Endothelial cell of umbilical vein (primary cell): ENCODE measurements around the gene NRDC. TPM values are rescaled to one million over a fixed set of nuclear protein-coding genes. Genes with fewer than 3 reads are reported as not detected.

Experiments
- BruUV-seq: library from RNA; stranded (reverse); fragments of 400-500 nt; replicated peaks from 2 replicates; lab custom pipeline; 2021; lab: Mats Ljungman, UMichigan
- CTCF ChIA-PET: fragments of 300-600, 350-600 bp; sonication (Branson Sonifier 250); formaldehyde crosslinking; loops from one replicate; lab custom pipeline; 2021; ENCODE audit warnings: antibody characterized with exemption, inconsistent platforms; lab: Charles Lee
- POLR2A ChIA-PET: fragments of 300-600, 350-600 bp; sonication (Branson Sonifier 250); formaldehyde crosslinking; loops from one replicate; lab custom pipeline; 2021; ENCODE audit warnings: antibody characterized with exemption, inconsistent platforms; lab: Charles Lee
- DNase-seq: peaks from one replicate; pipeline ENCODE4 v3.0.0-alpha.2; 2011; ENCODE audit warnings: low read depth, low spot score
- FAIRE-seq: peaks from 2 replicates; lab custom pipeline; 2011; peaks lifted over from hg19 to GRCh38; lab: Jason Lieb, UNC
- H2AFZ ChIP-seq: 2 replicates; pipeline ENCODE4 v1.6.0; 2012; ENCODE audit warnings: low read depth, low read length, control low read depth, inconsistent platforms
- H3K27ac ChIP-seq: 2 replicates; pipeline ENCODE4 v1.5.1; 2011; ENCODE audit warnings: low read depth, mild to moderate bottlenecking, control low read depth, low read length, moderate library complexity; ENCODE audit not compliant: insufficient read depth
- H3K27me3 ChIP-seq, 2 experiments: 2 replicates each; pipeline versions ENCODE4 v1.6.0 to v1.6.1; 2011; ENCODE audit warnings: low read length in 2 of 2, mixed read lengths in 1 of 2; ENCODE audit not compliant: control insufficient read depth in 2 of 2, insufficient read depth in 2 of 2
- H3K36me3 ChIP-seq, 2 experiments: 2 replicates in 1 of 2; 3 replicates in 1 of 2; pipeline ENCODE4 v1.5.1; 2011; ENCODE audit warnings: low read length in 2 of 2, mild to moderate bottlenecking in 1 of 2, moderate library complexity in 1 of 2; ENCODE audit not compliant: control insufficient read depth in 2 of 2, insufficient read depth in 2 of 2; ENCODE audit errors: extremely low read depth in 1 of 2
- H3K4me1 ChIP-seq: 3 replicates; pipeline ENCODE4 v1.5.1; 2011; ENCODE audit warnings: mild to moderate bottlenecking, low read length; ENCODE audit not compliant: control insufficient read depth, insufficient read depth; ENCODE audit errors: extremely low read depth
- H3K4me2 ChIP-seq: 2 replicates; pipeline ENCODE4 v1.6.1; 2011; ENCODE audit warnings: low read length, control low read depth, mixed read lengths; ENCODE audit not compliant: insufficient read depth
- H3K4me3 ChIP-seq, 3 experiments: fragments of 200-600 bp in 1 of 3; sonication (generic), shearing (Covaris generic) in 1 of 3; replicated peaks in 1 of 3; 2 replicates each; pipeline ENCODE4 v1.5.1; 2011 to 2016; ENCODE audit warnings: control low read depth in 3 of 3, low read length in 3 of 3, mild to moderate bottlenecking in 2 of 3, inconsistent platforms in 1 of 3, low read depth in 1 of 3, moderate library complexity in 1 of 3; ENCODE audit not compliant: insufficient read depth in 1 of 3
- H3K79me2 ChIP-seq: 2 replicates; pipeline ENCODE4 v1.6.0; 2012; ENCODE audit warnings: low read length, inconsistent platforms; ENCODE audit not compliant: control insufficient read depth, insufficient read depth
- H3K9ac ChIP-seq: replicated peaks from 2 replicates; pipeline ENCODE3; 2011; ENCODE audit warnings: low read length, control low read depth; ENCODE audit not compliant: insufficient read depth; ENCODE audit errors: extremely low read depth
- H3K9me1 ChIP-seq: replicated peaks from 3 replicates; pipeline ENCODE4 v1.6.0; 2011; ENCODE audit warnings: mild to moderate bottlenecking, low read length; ENCODE audit not compliant: control insufficient read depth, insufficient read depth; ENCODE audit errors: extremely low read depth
- H3K9me3 ChIP-seq: replicated peaks from 2 replicates; pipeline ENCODE4 v1.5.1; 2012; ENCODE audit warnings: low read length, inconsistent platforms; ENCODE audit not compliant: control insufficient read depth, insufficient read depth
- H4K20me1 ChIP-seq: replicated peaks from 2 replicates; pipeline ENCODE3; 2011; ENCODE audit warnings: mild to moderate bottlenecking, low read length; ENCODE audit not compliant: control insufficient read depth, insufficient read depth; ENCODE audit errors: extremely low read depth
- EZH2 ChIP-seq: IDR thresholded peaks from 2 replicates; pipeline ENCODE4 v1.6.1; 2012; ENCODE audit warnings: borderline replicate concordance, low read depth, mild to moderate bottlenecking, moderate library complexity, low read length, inconsistent platforms; ENCODE audit not compliant: severe bottlenecking
- FOS ChIP-seq: IDR thresholded peaks from 2 replicates; pipeline ENCODE4 v1.6.1; 2011; ENCODE audit warnings: mild to moderate bottlenecking, low read length, moderate library complexity, borderline replicate concordance; ENCODE audit not compliant: insufficient read depth
- GATA2 ChIP-seq: IDR thresholded peaks from 2 replicates; pipeline ENCODE4 v1.7.0; 2011; ENCODE audit warnings: low read depth, mild to moderate bottlenecking, moderate library complexity, mixed read lengths, low read length; ENCODE audit not compliant: insufficient read length, insufficient read depth
- JUN ChIP-seq: IDR thresholded peaks from 2 replicates; pipeline ENCODE4 v1.6.1; 2011; ENCODE audit warnings: borderline replicate concordance, low read depth; ENCODE audit not compliant: insufficient read length, insufficient read depth
- MYC ChIP-seq: IDR thresholded peaks from one replicate; pipeline ENCODE4 v1.6.1; 2011; ENCODE audit warnings: mild to moderate bottlenecking, low read depth, low read length
- POLR2A ChIP-seq: IDR thresholded peaks from 2 replicates; pipeline ENCODE4 v1.6.1; 2012; ENCODE audit warnings: low read depth, mild to moderate bottlenecking, control low read depth, low read length
- POLR2AphosphoS5 ChIP-seq: IDR thresholded peaks from 2 replicates; pipeline ENCODE4 v1.6.1; 2012; ENCODE audit warnings: low read depth, mild to moderate bottlenecking, control low read depth, low read length, moderate library complexity; ENCODE audit not compliant: insufficient read depth
- dilution Hi-C: fragments of 300-500 bp; cut with MboI; formaldehyde crosslinking; loops from one replicate; pipeline ENCODE4 v1.15.0; 2019; ENCODE audit warnings: low sequenced_read_pairs; ENCODE audit not compliant: extremely low pct_ligation_motif_present
- intact Hi-C: fragments of 100-400 bp; cut with micrococcal nuclease; formaldehyde crosslinking; loops from one replicate; pipeline ENCODE4 v1.10.0; 2022
- polyA plus RNA-seq, 4 experiments: library from polyadenylated mRNA; depleted of rRNA in 3 of 4; stranded (reverse) in 3 of 4; unstranded in 1 of 4; fragments of >200 nt; gene quantifications; 2 replicates each; pipeline versions ENCODE4 v1.2.1 to v1.2.3, GENCODE V29; 2011 to 2012; ENCODE audit warnings: missing spikeins in 1 of 4
- total RNA-seq: library from RNA; stranded (reverse); gene quantifications from 2 replicates; pipeline ENCODE4 v1.2.3, GENCODE V29; 2021
- TF ChIP-seq, protein P1 (sequence below): IDR thresholded peaks from 2 replicates; pipeline ENCODE4 v1.6.1; 2011; ENCODE audit not compliant: insufficient read depth, insufficient read length
- TF ChIP-seq, protein P2 (sequence below), 2 donors: IDR thresholded peaks; 1 replicate in 1 of 2; 2 replicates in 1 of 2; pipeline ENCODE4 v1.5.1; 2011; ENCODE audit warnings: low read length in 2 of 2, mild to moderate bottlenecking in 2 of 2, moderate library complexity in 2 of 2, control low read depth in 1 of 2, inconsistent platforms in 1 of 2, low read depth in 1 of 2; ENCODE audit not compliant: insufficient read depth in 1 of 2; ENCODE audit errors: extremely low read depth in 1 of 2

The NRDC gene
- total and polyA plus RNA-seq, 2 donors (not counting 3 experiments of a cell fraction or from before 2014, with no cell fraction given): 41.8 to 146 TPM

DNA sequence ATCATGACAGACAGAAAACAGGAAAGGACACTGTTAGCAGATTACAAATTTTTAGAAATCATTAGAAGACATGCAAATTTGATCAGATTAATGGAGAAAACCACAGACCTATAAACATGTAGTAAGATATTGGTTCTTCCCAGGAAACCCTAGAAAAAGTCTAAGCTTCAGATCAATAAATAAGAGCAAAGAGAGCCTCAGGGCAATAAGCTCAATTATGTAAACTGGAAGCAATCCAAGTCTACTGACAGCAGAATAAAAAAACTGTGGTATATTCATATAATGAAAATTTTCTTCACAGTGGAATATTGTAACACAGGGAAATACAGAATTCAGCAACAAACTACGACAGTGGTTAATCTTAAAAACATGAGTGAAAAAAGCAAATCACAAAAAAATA lies 36.3 kb downstream of the NRDC start:
- no peak overlapping the region for H3K9ac ChIP-seq
- no peak for TF ChIP-seq MYC
- TF ChIP-seq POLR2AphosphoS5: no peak
- TF ChIP-seq GATA2: no peak
- TF ChIP-seq POLR2A: no peak
- no TSS peak for BruUV-seq
- DNase-seq (no peak), FAIRE-seq (no peak)
- intact Hi-C loops (no loop called here), dilution Hi-C loops (no loop called here)
- H3K27ac ChIP-seq: no peak overlapping the region
- H4K20me1 ChIP-seq: peaks cover 2% of the 10 kb centered on the region
- H3K4me2 ChIP-seq: no peak overlapping the region
- H3K36me3 ChIP-seq: no peaks in the 10 kb centered on the region
- no peaks in the 10 kb centered on the region for H3K9me1 ChIP-seq
- no peaks in the 10 kb centered on the region for H3K9me3 ChIP-seq
- H3K4me3 ChIP-seq: no peak overlapping the region
- H3K79me2 ChIP-seq: peaks cover 11% of the 10 kb centered on the region
- POLR2A ChIA-PET: no interaction called here
- H3K4me1 ChIP-seq: no peaks in the 10 kb centered on the region
- CTCF ChIA-PET: interaction anchor here (0.8 to 1.0 kb wide), 2 partner anchors 10 to 121 kb away, joined by 3 to 4 read pairs; no protein-coding TSS in a partner anchor
- H3K27me3 ChIP-seq: no peaks in the 10 kb centered on the region
- no peak overlapping the region for H2AFZ ChIP-seq

DNA sequence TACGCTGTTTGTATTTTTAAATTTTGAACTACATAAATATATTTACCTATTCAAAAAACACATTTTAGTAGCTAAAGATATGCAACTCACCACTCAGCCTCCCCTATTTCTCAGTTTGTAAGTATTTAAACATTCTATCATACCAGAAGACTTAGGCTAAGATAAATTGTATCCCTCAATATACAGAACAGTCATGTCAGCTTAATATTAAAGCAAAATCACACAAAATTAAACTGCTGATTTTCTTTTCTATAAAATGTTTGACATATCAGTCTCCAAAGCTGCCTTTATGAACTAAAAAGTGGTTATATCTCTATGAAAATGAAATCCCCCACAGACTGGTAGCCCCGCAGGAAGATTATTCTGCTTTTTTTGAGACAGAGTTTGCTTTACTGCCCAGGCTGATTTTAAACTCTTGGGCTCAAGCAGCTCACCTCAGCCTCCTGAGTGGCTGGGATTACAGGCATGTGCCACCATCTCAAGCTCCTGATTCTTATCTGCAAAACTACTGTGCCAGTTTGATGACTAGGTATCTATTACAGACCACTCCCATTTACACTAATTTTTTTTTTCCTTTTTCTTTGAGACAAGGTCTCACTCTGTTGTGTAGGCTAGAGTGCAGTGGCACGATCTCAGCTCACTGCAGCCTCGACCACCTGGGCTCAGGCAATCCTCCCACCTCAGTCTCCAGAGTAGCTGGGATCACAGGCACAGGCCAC lies 37.6 kb downstream of the NRDC start:
- TF ChIP-seq POLR2AphosphoS5 (no peak), MYC (no peak), EZH2 (no peak), FOS (no peak), GATA2 (no peak), JUN (no peak), POLR2A (no peak)
- TF ChIP-seq, protein P1, sequence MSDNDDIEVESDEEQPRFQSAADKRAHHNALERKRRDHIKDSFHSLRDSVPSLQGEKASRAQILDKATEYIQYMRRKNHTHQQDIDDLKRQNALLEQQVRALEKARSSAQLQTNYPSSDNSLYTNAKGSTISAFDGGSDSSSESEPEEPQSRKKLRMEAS: no peak
- TF ChIP-seq, protein P2, sequence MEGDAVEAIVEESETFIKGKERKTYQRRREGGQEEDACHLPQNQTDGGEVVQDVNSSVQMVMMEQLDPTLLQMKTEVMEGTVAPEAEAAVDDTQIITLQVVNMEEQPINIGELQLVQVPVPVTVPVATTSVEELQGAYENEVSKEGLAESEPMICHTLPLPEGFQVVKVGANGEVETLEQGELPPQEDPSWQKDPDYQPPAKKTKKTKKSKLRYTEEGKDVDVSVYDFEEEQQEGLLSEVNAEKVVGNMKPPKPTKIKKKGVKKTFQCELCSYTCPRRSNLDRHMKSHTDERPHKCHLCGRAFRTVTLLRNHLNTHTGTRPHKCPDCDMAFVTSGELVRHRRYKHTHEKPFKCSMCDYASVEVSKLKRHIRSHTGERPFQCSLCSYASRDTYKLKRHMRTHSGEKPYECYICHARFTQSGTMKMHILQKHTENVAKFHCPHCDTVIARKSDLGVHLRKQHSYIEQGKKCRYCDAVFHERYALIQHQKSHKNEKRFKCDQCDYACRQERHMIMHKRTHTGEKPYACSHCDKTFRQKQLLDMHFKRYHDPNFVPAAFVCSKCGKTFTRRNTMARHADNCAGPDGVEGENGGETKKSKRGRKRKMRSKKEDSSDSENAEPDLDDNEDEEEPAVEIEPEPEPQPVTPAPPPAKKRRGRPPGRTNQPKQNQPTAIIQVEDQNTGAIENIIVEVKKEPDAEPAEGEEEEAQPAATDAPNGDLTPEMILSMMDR (IDR thresholded peaks at IDR 0.05; ENCODE audit: extremely low read depth in 1 of 2, insufficient read depth in 1 of 2, low read depth in 1 of 2, low read length in 2 of 2): no peak
- Histone ChIP-seq H3K9me1 (no peaks in the 10 kb centered on the region), H3K27ac (no peak overlapping the region), H2AFZ (no peak overlapping the region), H4K20me1 (peaks cover 2% of the 10 kb centered on the region), H3K4me2 (no peak overlapping the region), H3K4me3 (no peak overlapping the region), H3K4me1 (no peaks in the 10 kb centered on the region), H3K79me2 (peaks cover 11% of the 10 kb centered on the region), H3K27me3 (no peaks in the 10 kb centered on the region), H3K9ac (no peak overlapping the region), H3K36me3 (peaks cover 0 to 4% of the 10 kb centered on the region in 2 experiments), H3K9me3 (no peaks in the 10 kb centered on the region)
- CTCF ChIA-PET: interaction anchor here (1.0 kb wide), 1 partner anchor 30 kb away, joined by 3 read pairs; no protein-coding TSS in a partner anchor
- intact Hi-C loops (no loop called here), dilution Hi-C loops (no loop called here)
- FAIRE-seq (peak; percentile 4), DNase-seq (no peak)
- no TSS peak for BruUV-seq
- POLR2A ChIA-PET: no interaction called here
